Measurements from ENCODE around the gene RUNX2. TPM values are rescaled to one million over a fixed set of nuclear protein-coding genes. Genes with fewer than 3 reads are reported as not detected.

Gene RUNX2
- total and polyA plus RNA-seq, 2 of the 8 experiments (the other 6 are each of a cell fraction or from before 2014, with no cell fraction given): 0.26 to 1.2 TPM

GRCh38 chr6:45447005-45447404 is 118.9 kb downstream of the RUNX2 start:
- WGBS, 2 experiments (ENCODE audit: extremely low coverage in 1 of 2, insufficient coverage in 1 of 2, insufficient read length in 1 of 2, insufficient replicate concordance in 2 of 2, low coverage in 1 of 2, low lambda C conversion rate in 2 of 2, missing lambda C conversion rate in 1 of 2): 94% methylated on average over 1 of the region's 1 CpG; no CpG with 5 or more reads in 1 of the 2 experiments
- POLR2A ChIA-PET (ENCODE audit: partially characterized antibody): no interaction called here
- DNase-seq (ENCODE audit: low read depth in 1 of 2, low spot score in 2 of 2): no peak

More at GRCh38 chr6:45447005-45447404, 118.9 kb downstream of the RUNX2 start:
- Histone ChIP-seq H3K79me1 (ENCODE audit: low read depth, low read length) (no peaks in the 10 kb centered on the region), H2AFZ (ENCODE audit: low read length) (no peak overlapping the region), H3K9me3 (ENCODE audit: insufficient read depth in 2 of 2, low read depth in 1 of 2, low read length in 1 of 2) (no peaks in the 10 kb centered on the region), H2BK20ac (ENCODE audit: low read length) (no peak overlapping the region), H3K27ac (ENCODE audit: low read depth, low read length) (no peak overlapping the region), H3K79me2 (ENCODE audit: control insufficient read depth in 1 of 2, insufficient read depth in 2 of 2, low read length in 2 of 2) (no peaks in the 10 kb centered on the region), H2BK15ac (ENCODE audit: low read length) (no peak overlapping the region), H3K9ac (replicated peaks in 1 of 4; ENCODE audit: extremely low read depth in 1 of 4, low read depth in 3 of 4, low read length in 3 of 4) (no peak overlapping the region), H4K91ac (replicated peaks; ENCODE audit: insufficient read length, low read length) (no peak overlapping the region), H3K4me3 (ENCODE audit: extremely low read depth in 1 of 4, insufficient read depth in 2 of 4, low read depth in 3 of 4, low read length in 4 of 4) (no peak overlapping the region), H4K8ac (ENCODE audit: extremely low read depth, insufficient read depth, low read length) (no peak overlapping the region), H2AK5ac (ENCODE audit: low read depth, low read length) (no peak overlapping the region), H3K4ac (replicated peaks; ENCODE audit: insufficient read length, low read depth, low read length) (no peak overlapping the region), H3K56ac (replicated peaks; ENCODE audit: insufficient read length, low read depth, low read length) (no peak overlapping the region), H3K23me2 (ENCODE audit: low read depth, low read length) (no peaks in the 10 kb centered on the region), H3K14ac (ENCODE audit: insufficient read length) (no peak overlapping the region), H2BK120ac (replicated peaks; ENCODE audit: low read depth, low read length) (no peak overlapping the region), H2BK5ac (ENCODE audit: low read depth, low read length) (no peak overlapping the region), H3K18ac (ENCODE audit: extremely low read depth, low read length) (no peak overlapping the region), H3K27me3 (replicated peaks in 1 of 4; ENCODE audit: control insufficient read depth in 3 of 4, extremely low read depth in 1 of 4, insufficient read depth in 3 of 4, low read length in 3 of 4) (no peaks in the 10 kb centered on the region), H3K23ac (ENCODE audit: insufficient read length) (no peak overlapping the region), H3K36me3 (ENCODE audit: control insufficient read depth in 2 of 4, insufficient read depth in 4 of 4, low read length in 3 of 4) (no peaks in the 10 kb centered on the region), H2BK12ac (ENCODE audit: low read depth, low read length) (no peak overlapping the region), H3K4me1 (replicated peaks in 1 of 4; ENCODE audit: control insufficient read depth in 3 of 4, insufficient read depth in 4 of 4, low read length in 3 of 4) (peaks cover 3 to 10% (median 6%) of the 10 kb centered on the region in 4 experiments; a peak in 5 of 7 replicates), H3K4me2 (ENCODE audit: insufficient read depth in 1 of 2, low read depth in 2 of 2, low read length in 2 of 2) (no peak overlapping the region), H4K5ac (ENCODE audit: insufficient read length, low read depth, low read length) (no peak overlapping the region), H4K20me1 (replicated peaks in 1 of 2; ENCODE audit: control insufficient read depth in 1 of 2, insufficient read depth in 2 of 2, low read length in 2 of 2) (no peaks in the 10 kb centered on the region)
- CTCF ChIA-PET (ENCODE audit: partially characterized antibody): no interaction called here
- TF ChIP-seq RXRA (IDR thresholded peaks at IDR 0.05; ENCODE audit: insufficient read depth, low read depth, low read length): no peak
- no peak for TF ChIP-seq POU5F1 (IDR thresholded peaks at IDR 0.05; ENCODE audit: low read depth, low read length)
- TF ChIP-seq SIN3A (conservative IDR thresholded peaks at IDR 0.05 in 1 of 2, IDR thresholded peaks at IDR 0.05 in 1 of 2; ENCODE audit: low read depth in 1 of 2, low read length in 2 of 2): no peak
- TF ChIP-seq SIRT6 (IDR thresholded peaks at IDR 0.05; ENCODE audit: low read length): no peak
- TF ChIP-seq BACH1 (IDR thresholded peaks at IDR 0.05; ENCODE audit: low read length): no peak
- no peak for TF ChIP-seq JUN (IDR thresholded peaks at IDR 0.05; ENCODE audit: low read depth, low read length)
- no peak for TF ChIP-seq ATF2 (IDR thresholded peaks at IDR 0.05; ENCODE audit: low read length)
- TF ChIP-seq RBBP5 (IDR thresholded peaks at IDR 0.05; ENCODE audit: borderline replicate concordance, low read depth, low read length): no peak
- TF ChIP-seq HDAC2 (IDR thresholded peaks at IDR 0.05; ENCODE audit: borderline replicate concordance in 1 of 2, low read depth in 2 of 2, low read length in 2 of 2): no peak
- no peak for TF ChIP-seq EP300 (IDR thresholded peaks at IDR 0.05; ENCODE audit: borderline replicate concordance in 1 of 2, low read depth in 2 of 2, low read length in 2 of 2)
- FAIRE-seq: no peak

All from H1 (cell line).